CD4-positive, alpha-beta T cell (primary cell): ENCODE results near the gene GPR156. TPM values are rescaled to one million over a fixed set of nuclear protein-coding genes. Genes with fewer than 3 reads are reported as not detected.
"Not testable (repeated sequence)": the region's sequence is repeated elsewhere in the genome, so short reads cannot be mapped to it uniquely, and the experiment has no call there.

Source experiments
- ATAC-seq: fragments of 200-7000 bp; cut with Tn5 transposase; one replicate; pipeline ENCODE4 v1.10.0; 2022; ENCODE audit warnings: mild to moderate bottlenecking; ENCODE audit not compliant: poor library complexity
- CTCF ChIA-PET: fragments of 350-600 bp; sonication (Branson Sonifier 250); formaldehyde crosslinking; loops from one replicate; lab custom pipeline; 2021; ENCODE audit warnings: antibody characterized with exemption, inconsistent platforms; lab: Charles Lee
- POLR2A ChIA-PET: fragments of 350-600 bp; sonication (Branson Sonifier 250); formaldehyde crosslinking; loops from one replicate; lab custom pipeline; 2021; ENCODE audit warnings: antibody characterized with exemption, inconsistent platforms; lab: Charles Lee
- DNase-seq, 14 experiments: peaks; one replicate each; pipeline ENCODE4 v3.0.0-alpha.2; 2013 to 2020; ENCODE audit warnings: mixed read lengths in 2 of 14
- H3K27ac ChIP-seq, 2 donors: one replicate each; pipeline versions ENCODE4 v1.5.1 to v1.7.0; 2013; ENCODE audit warnings: low read length in 2 of 2, low read depth in 1 of 2, mild to moderate bottlenecking in 1 of 2
- H3K27me3 ChIP-seq, 2 experiments: 1 replicate in 1 of 2; 2 replicates in 1 of 2; pipeline versions ENCODE4 v1.6.1 to v1.7.0; 2013; ENCODE audit warnings: low read length in 2 of 2, control low read depth in 1 of 2, mild to moderate bottlenecking in 1 of 2, moderate library complexity in 1 of 2; ENCODE audit not compliant: insufficient read depth in 2 of 2, control insufficient read depth in 1 of 2
- H3K36me3 ChIP-seq: one replicate; pipeline ENCODE4 v1.6.1; 2013; ENCODE audit warnings: low read length, control low read depth; ENCODE audit not compliant: insufficient read depth
- H3K4me1 ChIP-seq: one replicate; pipeline ENCODE4 v1.6.1; 2013; ENCODE audit warnings: low read length, control low read depth; ENCODE audit not compliant: insufficient read depth
- H3K4me3 ChIP-seq: one replicate; pipeline ENCODE4 v1.5.1; 2013; ENCODE audit warnings: mild to moderate bottlenecking, low read length, moderate library complexity
- H3K9me3 ChIP-seq, 2 experiments: 1 replicate in 1 of 2; 2 replicates in 1 of 2; pipeline versions ENCODE4 v1.6.1 to v1.7.0; 2013; ENCODE audit warnings: low read length in 2 of 2, mild to moderate bottlenecking in 2 of 2, control low read depth in 1 of 2, moderate library complexity in 1 of 2; ENCODE audit not compliant: control insufficient read depth in 1 of 2, insufficient read depth in 1 of 2
- H3K27ac Mint-ChIP-seq: one replicate; pipeline ENCODE4 v1.8.0; 2020; ENCODE audit warnings: mixed read lengths
- H3K27me3 Mint-ChIP-seq: one replicate; pipeline ENCODE4 v1.8.0; 2021; ENCODE audit warnings: mixed read lengths
- H3K36me3 Mint-ChIP-seq: one replicate; pipeline ENCODE4 v1.8.0; 2021; ENCODE audit warnings: low read depth, mixed read lengths
- H3K4me1 Mint-ChIP-seq: one replicate; pipeline ENCODE4 v1.8.0; 2021; ENCODE audit warnings: low read depth, mixed read lengths
- H3K4me3 Mint-ChIP-seq: one replicate; pipeline ENCODE4 v1.8.0; 2020; ENCODE audit warnings: mild to moderate bottlenecking, mixed read lengths
- H3K9me3 Mint-ChIP-seq: one replicate; pipeline ENCODE4 v1.8.0; 2020; ENCODE audit warnings: mixed read lengths
- CTCF ChIP-seq: fragments of 200-600 bp; IDR thresholded peaks from one replicate; pipeline ENCODE4 v1.8.0; 2022; ENCODE audit warnings: antibody characterized with exemption, mild to moderate bottlenecking
- intact Hi-C, 2 experiments: fragments of 100-400 bp; cut with DNase I in 1 of 2; cut with micrococcal nuclease in 1 of 2; formaldehyde crosslinking; loops; one replicate each; pipeline versions ENCODE4 v1.15.1 to v1.9.0; 2023 to 2025; cut with DNase I, micrococcal nuclease
- total RNA-seq, 174 experiments: library from RNA in 2 of 174; stranded (reverse) in 2 of 174; gene quantifications; one replicate each; pipeline ENCODE4 v1.2.3 and lab custom pipeline; 2021 to 2026

The GPR156 gene
- total RNA-seq, 2 experiments from 2014 or later, result 0.17 to 0.27 TPM

GRCh38 chr3:120298996-120299395 is 14.0 kb upstream of the GPR156 start:
- H3K27ac ChIP-seq, result no peak overlapping the region

GRCh38 chr3:120291552-120291951 is 6.5 kb upstream of the GPR156 start:
- H3K9me3 Mint-ChIP-seq, result peaks cover 14% of the 10 kb centered on the region
- H3K4me3 ChIP-seq, H3K27ac ChIP-seq, H3K4me3 Mint-ChIP-seq, POLR2A ChIA-PET, H3K27ac Mint-ChIP-seq, DNase-seq, H3K36me3 Mint-ChIP-seq, CTCF ChIA-PET, H3K36me3 ChIP-seq, H3K4me1 ChIP-seq, intact Hi-C loops, H3K4me1 Mint-ChIP-seq, ATAC-seq: not testable (repeated sequence)
- Histone ChIP-seq H3K27me3 (peaks cover 11 to 15% of the 10 kb centered on the region in 2 experiments), H3K9me3 (peaks cover 6 to 12% of the 10 kb centered on the region in 2 experiments)
- H3K27me3 Mint-ChIP-seq, result peaks cover 56% of the 10 kb centered on the region

More at GRCh38 chr3:120298996-120299395, 14.0 kb upstream of the GPR156 start:
- TF ChIP-seq CTCF, result no peak
- ChIA-PET CTCF (no interaction called here), POLR2A (no interaction called here)
- Histone ChIP-seq H3K9me3 (peaks cover 0 to under 1% of the 10 kb centered on the region in 2 experiments), H3K4me1 (no peaks in the 10 kb centered on the region), H3K4me3 (no peak overlapping the region), H3K27me3 (no peaks in the 10 kb centered on the region), H3K36me3 (no peaks in the 10 kb centered on the region)
- DNase-seq, result no peak
- Mint-ChIP-seq H3K27ac (no peak overlapping the region), H3K36me3 (no peaks in the 10 kb centered on the region), H3K4me3 (no peak overlapping the region), H3K27me3 (peaks cover 14% of the 10 kb centered on the region), H3K4me1 (no peaks in the 10 kb centered on the region), H3K9me3 (peaks cover 2% of the 10 kb centered on the region)
- no peak for ATAC-seq
- intact Hi-C loops, result loop anchor here in 1 of 2 experiments (5.0 kb wide), 1 partner anchor 68 kb away; no protein-coding TSS in a partner anchor

- H3K4me3 ChIP-seq, result no peak overlapping the region
- intact Hi-C loops, result no loop called here
- no peak overlapping the region for H3K27ac ChIP-seq
- H3K27me3 ChIP-seq, result peaks cover 25 to 30% of the 10 kb centered on the region in 2 experiments
- peaks cover 3% of the 10 kb centered on the region for H3K4me1 ChIP-seq
- H3K9me3 ChIP-seq, result peaks cover 6 to 12% of the 10 kb centered on the region in 2 experiments
- Mint-ChIP-seq H3K9me3 (peaks cover 14% of the 10 kb centered on the region), H3K27me3 (peaks cover 64% of the 10 kb centered on the region), H3K27ac (no peak overlapping the region), H3K4me1 (peaks cover 2% of the 10 kb centered on the region), H3K36me3 (no peaks in the 10 kb centered on the region), H3K4me3 (no peak overlapping the region)
- POLR2A ChIA-PET, result no interaction called here
- ATAC-seq, result no peak
- no peak for TF ChIP-seq CTCF
- DNase-seq, result no peak
- CTCF ChIA-PET, result no interaction called here
- H3K36me3 ChIP-seq, result no peaks in the 10 kb centered on the region
These were observed 4.6 kb upstream of the GPR156 start for GRCh38 chr3:120289636-120290035.

- Histone ChIP-seq H3K4me3 (no peak overlapping the region), H3K36me3 (no peaks in the 10 kb centered on the region), H3K4me1 (peaks cover 3% of the 10 kb centered on the region), H3K9me3 (peaks cover 0 to 8% of the 10 kb centered on the region in 2 experiments), H3K27ac (no peak overlapping the region), H3K27me3 (peaks cover 37 to 55% of the 10 kb centered on the region in 2 experiments)
- Mint-ChIP-seq H3K9me3 (no peaks in the 10 kb centered on the region), H3K4me3 (no peak overlapping the region), H3K4me1 (peaks cover 4% of the 10 kb centered on the region), H3K36me3 (no peaks in the 10 kb centered on the region), H3K27ac (no peak overlapping the region), H3K27me3 (peaks cover 75% of the 10 kb centered on the region)
- TF ChIP-seq CTCF, result no peak
- intact Hi-C loops, result no loop called here
- ChIA-PET CTCF (no interaction called here), POLR2A (no interaction called here)
- ATAC-seq, result no peak
- no peak for DNase-seq
These were observed 1.4 kb upstream of the GPR156 start for GRCh38 chr3:120286465-120286864.
